ENCODE results near the gene CDK10.

CDK10 gene

DNA sequence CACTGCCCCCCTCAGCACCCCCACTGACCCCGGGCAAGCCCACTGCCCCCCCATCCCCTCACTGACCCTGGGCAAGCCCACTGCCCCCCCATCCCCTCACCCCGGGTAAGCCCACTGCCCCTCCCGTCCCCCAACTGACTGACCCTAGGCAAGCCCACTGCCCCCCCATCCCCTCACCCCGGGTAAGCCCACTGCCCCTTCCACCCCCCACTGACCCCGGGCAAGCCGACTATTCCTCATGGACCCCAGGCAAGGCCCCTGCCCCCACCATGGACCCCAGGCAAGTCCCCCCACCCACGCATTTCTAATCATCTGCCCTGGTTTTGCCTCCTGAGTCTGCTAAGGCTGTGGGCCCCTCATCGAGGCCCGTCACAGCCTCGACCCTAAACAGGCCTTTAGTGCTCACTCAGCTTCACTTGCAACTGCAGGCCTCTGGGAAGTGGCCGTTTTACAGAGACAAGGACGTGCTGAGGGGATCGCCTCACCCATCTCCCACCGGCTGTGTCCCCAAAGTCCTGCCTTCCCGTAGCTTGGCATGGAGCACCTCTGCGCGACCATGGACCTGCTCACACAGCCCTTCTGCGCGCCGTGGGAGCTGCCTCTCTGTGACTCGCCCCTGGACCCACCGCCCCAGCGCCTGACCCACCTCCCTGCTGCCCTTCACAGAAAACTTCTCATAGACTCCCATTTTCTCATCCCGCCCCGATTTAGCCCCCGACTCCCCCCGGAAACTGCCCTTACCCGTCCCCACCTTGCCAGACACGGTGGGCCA, 30.6 kb downstream of the CDK10 start:
- no peak for DNase-seq

DNA sequence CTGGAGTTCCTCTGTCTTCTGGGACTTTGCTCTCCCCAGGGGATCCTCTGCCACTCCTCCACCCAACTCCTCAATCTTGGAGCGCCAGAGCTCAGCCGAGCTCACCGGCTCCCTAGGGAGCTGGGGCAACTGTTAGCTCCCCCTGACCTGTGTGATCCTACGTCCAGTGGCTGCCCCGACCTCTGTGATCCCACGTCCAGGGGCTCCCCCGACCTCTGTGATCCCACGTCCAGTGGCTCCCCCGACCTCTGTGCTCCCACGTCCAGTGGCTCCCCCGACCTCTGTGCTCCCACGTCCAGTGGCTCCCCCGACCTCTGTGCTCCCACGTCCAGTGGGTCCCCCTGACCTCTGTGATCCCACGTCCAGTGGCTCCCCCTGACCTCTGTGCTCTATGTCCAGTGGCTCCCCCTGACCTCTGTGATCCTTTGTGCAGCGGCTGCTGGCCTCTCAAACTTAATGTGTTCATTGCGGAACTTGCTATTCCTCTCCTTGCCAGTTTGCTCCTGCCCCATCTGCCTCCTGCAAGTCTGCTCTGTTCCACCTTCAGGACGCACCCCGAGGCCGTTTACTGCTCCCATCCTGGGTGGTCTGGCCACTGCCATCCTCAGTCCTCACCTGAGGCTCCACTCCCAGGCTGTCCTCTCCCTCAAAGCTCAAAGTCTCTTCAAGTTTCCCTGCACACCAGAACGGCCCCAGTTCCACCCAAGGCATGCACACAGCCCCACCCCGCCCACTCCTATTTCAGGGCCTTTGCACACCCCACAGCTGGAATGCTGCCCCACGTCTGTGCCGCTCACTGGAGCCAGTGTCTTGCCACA, 31.4 kb downstream of the CDK10 start:
- DNase-seq = no peak

DNA sequence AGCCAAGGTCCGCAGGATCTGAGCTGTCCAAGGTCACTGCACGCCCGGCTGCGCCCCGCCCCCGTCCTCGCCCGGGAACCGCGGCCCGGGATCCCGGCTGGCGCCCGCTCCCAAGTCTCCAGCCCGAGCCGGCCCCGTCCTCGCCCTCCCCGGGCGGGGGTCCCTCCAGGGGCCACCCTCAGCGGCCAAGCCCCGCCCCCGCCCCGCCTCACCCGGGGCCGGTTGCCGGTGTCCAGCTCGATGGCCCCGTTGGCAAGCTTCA, 34.0 kb downstream of the CDK10 start:
- DNase-seq = no peak

DNA sequence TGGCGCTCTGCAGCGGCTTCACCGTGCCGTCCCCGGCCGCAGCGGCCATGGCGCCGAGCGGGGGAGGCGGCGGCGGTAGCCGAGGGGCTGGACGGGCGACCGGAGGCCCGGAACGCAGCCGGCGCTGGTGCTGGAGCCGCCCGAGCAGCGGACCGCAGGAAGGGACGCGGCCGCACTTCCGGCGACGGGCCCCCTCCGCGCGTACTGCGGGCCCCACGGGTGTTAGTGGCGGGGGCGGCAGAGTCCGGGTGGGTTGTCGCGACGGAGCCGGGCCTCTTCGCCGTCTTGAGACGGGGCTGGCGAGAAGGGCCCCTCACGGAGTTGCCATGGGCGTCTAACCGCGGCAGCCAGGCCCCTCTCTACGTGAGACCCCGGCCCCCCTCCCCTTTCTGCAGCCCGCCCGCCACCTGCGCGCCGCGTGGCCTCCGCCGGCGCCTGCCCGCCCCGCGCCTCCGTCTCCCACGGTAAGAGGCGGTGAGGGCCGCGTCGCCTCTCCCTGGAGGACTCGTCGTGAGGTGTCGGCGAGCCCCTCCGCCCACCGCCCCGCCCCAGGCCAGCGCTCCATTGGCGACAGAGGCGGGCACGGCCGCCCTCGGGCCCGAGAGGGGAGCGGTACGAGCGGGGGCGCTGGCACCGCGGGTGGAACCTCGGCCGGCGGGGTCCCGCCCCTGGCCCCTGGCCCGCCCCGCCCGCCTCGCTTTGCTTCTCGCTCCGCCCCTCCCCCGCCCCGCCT, 34.5 kb downstream of the CDK10 start, which contains the start of the genes VPS9D1 and ZNF276:
Gene VPS9D1 (minus strand): TSS at position 86 of the 733 bp plus-strand sequence. CDS start 37 bp downstream, at position 49.
Gene ZNF276 (plus strand): TSS at position 725 of the 733 bp plus-strand sequence. CDS start 104 bp downstream, outside the sequence.
- no peak for DNase-seq

DNA sequence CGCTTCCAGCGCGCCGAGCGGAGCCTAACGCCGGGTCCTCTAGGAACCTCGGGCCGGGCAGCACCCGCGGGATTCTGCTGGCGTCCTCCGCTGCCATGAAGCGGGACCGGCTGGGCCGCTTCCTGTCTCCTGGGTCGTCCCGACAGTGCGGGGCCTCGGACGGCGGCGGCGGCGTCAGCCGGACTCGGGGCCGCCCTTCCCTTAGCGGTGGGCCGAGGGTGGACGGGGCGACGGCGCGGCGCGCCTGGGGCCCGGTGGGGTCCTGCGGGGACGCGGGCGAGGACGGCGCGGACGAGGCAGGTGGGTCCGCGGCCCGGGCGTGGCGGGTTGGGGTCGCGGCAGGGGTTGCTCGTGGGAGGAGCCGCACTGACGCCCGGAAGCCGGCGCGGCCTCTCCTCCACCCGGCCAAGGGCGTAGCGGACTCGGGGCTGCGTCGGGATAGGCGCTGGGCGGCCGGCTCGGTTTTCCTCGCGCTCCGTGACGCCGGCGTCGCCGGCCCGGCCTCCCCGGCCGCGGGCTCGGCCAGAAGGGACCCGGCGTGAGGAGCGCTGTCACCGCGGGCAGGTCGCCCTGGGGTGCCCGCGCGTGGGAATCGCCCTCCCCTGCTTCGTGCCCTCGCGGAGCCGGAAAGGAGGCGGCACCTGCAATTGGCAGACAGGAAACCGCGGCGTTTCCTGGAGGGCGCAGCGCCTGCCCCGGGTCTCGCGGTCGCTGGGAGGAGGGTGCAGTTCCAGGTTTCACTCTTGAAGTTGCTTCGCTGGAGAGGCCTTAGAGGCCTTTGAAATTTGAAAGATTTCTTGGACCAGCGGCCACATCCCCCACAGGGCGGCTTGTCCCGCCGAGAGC, 35.3 kb downstream of the CDK10 start:
- no peak for DNase-seq

DNA sequence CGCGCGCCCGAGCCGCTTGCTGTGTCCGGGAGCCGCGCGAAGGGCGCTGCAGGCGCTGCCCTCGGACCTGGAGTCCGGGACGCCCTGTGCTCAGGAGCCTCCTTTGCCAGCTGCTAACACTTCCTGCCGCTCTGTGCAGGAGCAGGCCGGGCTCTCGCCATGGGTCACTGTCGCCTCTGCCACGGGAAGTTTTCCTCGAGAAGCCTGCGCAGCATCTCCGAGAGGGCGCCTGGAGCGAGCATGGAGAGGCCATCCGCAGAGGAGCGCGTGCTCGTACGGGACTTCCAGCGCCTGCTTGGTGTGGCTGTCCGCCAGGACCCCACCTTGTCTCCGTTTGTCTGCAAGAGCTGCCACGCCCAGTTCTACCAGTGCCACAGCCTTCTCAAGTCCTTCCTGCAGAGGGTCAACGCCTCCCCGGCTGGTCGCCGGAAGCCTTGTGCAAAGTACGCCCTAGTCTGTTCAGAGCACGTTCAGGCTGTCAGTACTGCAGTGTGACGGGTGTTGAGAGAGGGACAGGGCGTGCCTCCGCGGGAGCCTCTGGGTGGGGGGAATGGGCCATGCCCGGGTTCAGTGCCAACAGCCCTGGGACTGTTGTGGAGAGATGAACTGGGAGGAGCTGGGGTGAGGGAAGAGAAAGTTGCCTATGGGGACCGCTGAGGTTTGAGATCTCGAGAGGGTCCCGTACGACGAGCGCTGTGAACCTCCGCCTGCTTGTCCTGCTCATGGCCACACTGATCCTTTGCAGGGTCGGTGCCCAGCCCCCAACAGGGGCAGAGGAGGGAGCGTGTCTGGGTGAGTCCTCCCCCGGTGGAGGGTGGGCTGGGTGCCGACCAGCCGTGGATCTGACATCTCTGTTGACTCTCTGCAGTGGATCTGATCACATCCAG, 36.1 kb downstream of the CDK10 start:
- no peak for DNase-seq

DNA sequence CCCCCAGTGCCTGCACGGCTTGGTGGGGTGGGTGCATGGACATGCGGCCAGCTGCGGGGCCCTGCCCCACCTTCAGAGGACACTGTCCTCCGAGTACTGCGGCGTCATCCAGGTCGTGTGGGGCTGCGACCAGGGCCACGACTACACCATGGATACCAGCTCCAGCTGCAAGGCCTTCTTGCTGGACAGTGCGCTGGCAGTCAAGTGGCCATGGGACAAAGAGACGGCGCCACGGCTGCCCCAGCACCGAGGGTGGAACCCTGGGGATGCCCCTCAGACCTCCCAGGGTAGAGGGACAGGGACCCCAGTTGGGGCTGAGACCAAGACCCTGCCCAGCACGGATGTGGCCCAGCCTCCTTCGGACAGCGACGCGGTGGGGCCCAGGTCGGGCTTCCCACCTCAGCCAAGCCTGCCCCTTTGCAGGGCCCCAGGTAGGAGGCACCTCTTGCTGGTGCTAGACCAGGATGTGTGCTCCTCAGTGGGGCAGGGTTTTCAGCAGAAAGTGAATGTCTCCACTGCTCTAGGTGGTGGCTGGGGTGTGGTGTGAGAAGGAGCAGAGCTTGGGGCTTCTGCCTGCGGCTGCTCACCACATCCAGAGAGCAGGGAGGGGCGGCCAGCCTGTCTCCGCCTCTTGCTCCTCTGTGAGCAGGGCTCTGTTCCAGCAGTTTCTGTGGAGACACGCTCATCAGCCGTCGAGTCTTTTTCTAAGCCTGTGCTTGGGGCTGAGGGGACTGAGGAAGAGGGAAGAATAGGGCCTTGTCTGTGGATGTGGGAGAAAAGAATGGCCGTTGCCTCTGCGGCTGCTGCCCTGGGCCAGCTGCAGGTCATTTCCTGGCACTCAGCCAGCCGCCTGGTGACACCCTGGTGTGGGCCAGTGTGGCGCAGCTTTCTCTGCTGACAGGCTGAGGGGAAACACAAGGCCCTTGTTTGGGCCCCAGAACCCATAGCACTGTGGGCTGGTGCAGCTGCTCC, 37.1 kb downstream of the CDK10 start:
- no peak for DNase-seq

DNA sequence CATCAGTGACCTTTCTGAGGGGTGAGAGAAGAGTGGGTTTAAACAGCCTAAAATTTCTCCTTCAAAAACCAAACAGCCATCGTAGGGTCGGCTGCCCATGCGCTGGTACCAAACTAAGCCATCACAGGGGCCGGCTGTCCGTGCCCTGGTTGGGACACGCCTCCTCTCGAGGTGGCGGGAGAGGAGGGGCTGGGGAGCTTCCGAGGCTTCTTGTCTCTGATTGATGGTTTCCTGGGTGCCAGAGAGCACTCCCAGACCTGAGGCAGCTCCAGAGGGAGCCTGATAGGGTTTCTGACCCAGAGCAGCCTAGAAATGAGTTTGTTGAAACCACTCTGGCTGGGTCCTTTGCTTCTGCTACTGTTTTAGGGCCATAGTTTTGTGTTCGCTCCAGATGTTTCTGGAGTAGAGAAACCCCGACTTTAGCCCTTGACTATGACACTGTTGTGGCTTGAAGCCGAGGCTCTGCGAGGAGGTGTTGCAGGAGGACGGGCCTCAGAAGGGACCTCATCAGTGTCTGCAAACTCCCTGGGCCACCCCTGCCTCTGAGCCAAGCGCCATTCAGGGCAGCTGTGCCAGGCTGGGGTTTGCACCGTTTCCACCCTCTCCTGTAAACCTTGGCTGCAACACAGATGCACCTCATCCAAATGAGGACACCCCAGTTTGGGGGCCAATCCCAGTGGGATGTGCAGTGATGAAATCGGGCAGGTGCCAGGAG, 41.1 kb downstream of the CDK10 start:
- no peak for DNase-seq

DNA sequence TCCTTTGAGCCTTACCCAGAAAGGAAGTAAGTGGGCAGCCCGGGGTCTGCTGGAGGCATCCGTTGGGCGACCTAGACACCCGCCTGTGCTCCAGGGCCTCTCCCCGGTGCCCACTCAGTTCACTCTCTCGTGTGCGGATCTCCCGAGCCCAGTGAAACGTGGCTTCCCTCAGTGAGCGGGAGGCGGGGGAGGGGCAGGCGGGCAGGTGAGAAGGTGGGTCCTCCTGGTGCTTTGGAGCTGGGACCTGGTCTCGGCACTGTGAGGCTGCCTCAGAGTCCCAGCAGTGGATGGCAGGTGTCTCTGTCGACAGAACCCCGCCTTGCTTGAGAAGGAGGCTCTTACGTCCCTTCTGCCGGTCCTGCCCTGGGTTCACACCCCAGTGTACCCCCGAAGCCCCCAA, 42.8 kb downstream of the CDK10 start:
- no peak for DNase-seq

DNA sequence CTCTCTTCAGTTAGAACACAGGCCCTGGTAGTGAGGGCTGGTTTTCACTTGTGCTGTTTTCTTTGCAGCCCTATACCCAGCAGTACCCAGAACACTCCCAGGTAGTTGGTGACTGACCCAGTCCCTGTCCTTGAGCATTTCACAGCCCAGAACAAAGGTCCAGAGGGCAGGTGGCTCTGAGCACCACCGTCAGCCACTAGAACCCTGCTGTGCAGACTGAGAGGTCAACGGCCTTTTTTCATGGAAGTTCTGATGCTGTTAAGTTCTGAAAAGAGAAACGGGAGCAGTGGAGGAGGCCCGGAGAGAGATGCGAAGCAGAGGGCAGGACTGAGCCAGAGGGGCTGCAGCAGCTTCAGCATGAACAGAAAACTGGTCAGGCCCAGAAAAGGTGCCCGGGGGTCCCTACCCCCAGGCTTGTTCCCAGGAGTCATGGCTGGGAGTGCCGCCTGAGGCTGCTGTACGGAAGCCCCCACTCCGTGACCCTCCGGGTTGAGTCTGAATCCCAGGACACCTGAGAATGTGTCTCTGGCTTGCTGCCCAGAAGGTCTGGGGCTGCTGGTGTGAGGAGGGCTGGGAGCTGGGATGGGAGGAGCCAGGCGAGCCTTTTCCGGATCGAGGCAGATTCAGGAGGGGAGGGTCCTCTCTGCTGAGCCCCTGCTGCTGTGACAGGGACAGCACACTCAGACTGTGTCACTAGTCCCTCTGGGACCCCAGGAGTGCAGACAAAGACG, 43.5 kb downstream of the CDK10 start:
- no peak for DNase-seq

DNA sequence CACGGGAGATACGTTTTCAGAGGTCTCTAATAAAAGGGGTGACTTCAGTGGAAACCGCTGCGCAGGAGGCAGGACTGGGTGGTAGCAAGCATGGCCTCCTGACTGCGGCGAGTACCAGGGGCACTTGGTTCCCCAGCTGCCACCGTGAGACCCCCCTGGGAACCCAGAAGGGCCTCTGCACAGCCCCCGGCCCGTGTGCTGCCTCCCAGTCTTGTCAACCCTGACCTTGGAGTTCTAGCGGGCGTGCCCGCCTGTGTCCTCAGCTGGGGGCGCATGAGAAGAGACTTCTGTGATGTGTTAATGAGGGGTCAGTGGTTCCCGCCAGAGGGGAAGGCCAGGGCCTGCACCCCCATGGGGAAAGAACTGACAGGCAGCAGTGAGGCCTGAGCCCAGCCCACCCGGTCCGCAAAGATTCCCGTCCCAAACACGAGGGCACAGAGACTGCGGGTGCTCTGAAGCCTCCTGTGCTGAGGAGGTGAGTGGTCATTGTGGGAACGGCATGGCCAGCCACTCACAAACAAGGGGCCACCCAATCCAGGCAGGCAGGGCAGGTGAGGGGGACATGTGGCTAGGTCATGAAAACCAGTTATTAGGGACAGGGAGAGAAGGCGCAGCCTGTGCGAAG, 44.2 kb downstream of the CDK10 start:
- no peak for DNase-seq

DNA sequence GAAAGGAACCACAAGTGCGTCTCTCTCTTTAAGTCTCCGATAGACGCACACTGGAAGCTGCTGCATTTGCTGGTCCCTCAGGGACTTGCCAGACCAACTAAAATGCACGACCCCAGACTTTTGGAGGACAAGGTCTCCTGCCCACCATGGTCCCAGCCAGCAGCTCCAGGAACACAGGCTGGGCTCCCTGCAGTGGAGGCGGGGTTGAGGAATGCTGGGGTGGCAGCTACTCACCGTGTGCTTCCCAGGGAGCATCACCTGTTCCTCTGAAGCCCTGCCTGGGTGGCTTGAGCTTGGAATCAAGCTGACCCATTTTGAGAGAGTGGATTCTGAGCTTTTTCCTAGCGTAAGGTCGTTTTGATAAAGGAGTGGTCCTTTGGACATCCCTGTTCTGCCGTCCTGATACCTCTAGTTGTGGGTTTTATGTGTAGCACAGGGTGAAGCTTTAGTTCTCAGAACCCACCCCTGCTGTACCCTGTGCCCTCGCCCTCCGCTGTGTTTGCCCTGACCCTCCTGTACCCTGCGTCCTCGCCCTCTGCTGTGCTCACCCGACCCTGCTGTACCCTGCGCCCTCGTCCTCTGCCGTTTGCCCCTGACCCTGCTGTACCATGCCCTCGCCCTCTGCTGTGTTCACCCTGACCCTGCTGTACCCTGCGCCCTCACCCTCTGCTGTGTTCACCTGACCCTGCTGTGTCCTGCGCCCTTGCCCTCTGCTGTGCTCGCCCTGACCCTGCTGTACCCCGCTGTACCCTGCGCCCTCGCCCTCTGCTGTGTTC, 45.8 kb downstream of the CDK10 start:
- DNase-seq = no peak

DNA sequence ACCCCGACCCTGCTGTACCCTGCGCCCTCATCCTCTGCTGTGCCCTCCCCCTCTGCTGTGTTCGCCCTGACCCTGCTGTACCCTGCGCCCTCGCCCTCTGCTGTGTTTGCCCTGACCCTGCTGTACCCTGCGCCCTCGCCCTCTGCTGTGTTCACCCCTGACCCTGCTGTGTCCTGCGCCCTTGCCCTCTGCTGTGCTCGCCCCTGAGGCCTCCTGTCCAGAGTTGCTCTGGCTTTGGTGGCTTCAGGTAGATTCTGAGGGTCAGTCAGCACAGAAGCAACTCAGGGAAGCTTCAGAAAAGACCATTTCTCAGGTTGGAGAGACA, 46.4 kb downstream of the CDK10 start:
- DNase-seq = no peak

DNA sequence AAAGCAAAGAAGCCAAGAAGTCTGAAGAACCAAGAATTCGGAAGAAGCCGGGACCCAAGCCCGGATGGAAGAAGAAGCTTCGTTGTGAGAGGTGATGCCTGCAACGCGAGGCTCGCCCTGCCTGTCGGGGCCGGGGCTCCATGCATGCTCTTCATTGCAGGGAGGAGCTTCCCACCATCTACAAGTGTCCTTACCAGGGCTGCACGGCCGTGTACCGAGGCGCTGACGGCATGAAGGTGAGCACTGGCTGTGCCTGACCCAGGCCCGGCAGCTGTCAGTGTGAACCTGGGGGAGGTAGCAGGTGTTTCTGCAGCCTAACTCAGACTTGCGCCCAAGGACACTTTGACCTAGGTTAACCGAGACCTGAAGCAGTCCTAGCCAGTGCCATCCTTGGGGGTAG, 46.8 kb downstream of the CDK10 start:
- DNase-seq = no peak

DNA sequence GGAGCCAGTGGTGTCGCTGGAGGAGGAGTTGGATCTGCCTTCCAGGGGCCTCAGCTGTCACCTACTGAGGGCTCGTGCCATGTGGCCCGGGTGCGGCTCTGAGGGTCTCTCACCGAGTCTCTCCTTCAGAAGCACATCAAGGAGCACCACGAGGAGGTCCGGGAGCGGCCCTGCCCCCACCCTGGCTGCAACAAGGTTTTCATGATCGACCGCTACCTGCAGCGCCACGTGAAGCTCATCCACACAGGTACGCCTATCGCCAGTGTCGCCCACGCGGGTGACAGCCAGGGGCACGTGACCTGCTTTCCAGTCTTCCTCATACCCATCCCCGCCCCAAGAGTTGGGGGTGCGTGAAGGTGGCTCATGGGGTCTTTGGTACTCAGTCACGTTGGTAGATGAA, 47.3 kb downstream of the CDK10 start:
- no peak for DNase-seq

DNA sequence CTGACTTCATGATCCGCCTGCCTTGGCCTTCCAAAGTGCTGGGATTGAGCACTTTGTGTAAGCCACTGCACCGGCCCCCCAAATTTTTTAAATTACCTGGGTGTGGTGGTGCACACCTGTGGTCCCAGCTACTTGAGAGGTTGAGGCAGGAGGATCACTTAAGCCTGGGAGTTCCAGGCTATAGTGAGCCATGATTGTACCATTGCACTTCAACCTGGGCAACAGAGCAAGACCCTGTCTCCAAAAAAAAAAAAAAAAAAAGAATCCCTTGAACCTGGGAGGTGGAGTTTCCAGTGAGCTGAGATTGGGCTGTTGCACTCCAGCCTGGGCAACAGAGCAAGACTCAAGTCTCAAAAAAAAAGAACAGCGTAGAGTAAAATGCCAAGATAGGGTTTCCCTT, 50.1 kb downstream of the CDK10 start:
- DNase-seq = no peak

DNA sequence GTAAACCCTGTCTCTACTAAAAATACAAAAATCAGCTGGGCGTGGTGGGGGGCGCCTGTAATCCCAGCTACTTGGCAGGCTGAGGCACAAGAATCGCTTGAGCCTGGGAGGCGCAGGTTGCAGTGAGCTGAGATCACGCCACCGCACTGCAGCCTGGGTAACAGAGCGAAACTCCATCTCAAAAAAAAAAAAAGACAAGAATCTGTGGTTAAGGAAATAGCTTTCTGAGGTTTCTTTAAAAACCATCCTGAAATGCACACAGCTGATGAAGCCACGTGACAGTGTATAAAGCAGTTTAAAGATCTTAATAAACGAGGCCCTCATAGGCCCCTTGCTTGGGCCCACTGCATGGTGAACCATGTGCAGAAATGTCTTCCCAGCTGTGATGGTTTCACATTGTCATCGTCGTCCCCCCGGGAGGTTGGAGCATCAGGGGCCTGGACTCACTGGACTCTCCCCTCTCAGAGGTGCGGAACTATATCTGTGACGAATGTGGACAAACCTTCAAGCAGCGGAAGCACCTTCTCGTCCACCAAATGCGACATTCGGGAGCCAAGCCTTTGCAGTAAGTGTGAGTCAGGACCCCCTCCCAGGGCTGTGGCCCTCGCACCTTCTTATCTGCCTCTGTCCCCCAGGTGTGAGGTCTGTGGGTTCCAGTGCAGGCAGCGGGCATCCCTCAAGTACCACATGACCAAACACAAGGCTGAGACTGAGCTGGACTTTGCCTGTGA, 51.0 kb downstream of the CDK10 start:
- no peak for DNase-seq
